Right cardiac atrium (tissue), 5 donors: Measurements from ENCODE around the gene ZNF862. TPM values are rescaled to one million over a fixed set of nuclear protein-coding genes. Genes with fewer than 3 reads are reported as not detected.

Source experiments
- ATAC-seq, 2 donors: fragments of 200-7000 bp; cut with Tn5 transposase; one replicate each; pipeline versions ENCODE4 v1.8.0 to v1.9.1; 2020; ENCODE audit warnings: moderate library complexity in 2 of 2, mild to moderate bottlenecking in 1 of 2
- DNase-seq, 3 donors: peaks; one replicate each; pipeline ENCODE4 v3.0.0-alpha.2; 2020
- H3K27ac ChIP-seq: one replicate; pipeline ENCODE4 v1.5.1; 2013; ENCODE audit warnings: mild to moderate bottlenecking, low read length, control low read depth, moderate library complexity
- H3K27me3 ChIP-seq: one replicate; pipeline ENCODE4 v1.6.1; 2013; ENCODE audit not compliant: control insufficient read depth, insufficient read depth
- H3K4me1 ChIP-seq: one replicate; pipeline ENCODE4 v1.6.1; 2013; ENCODE audit warnings: low read length; ENCODE audit not compliant: control insufficient read depth, insufficient read depth
- H3K4me3 ChIP-seq: one replicate; pipeline ENCODE4 v1.5.1; 2013; ENCODE audit warnings: low read length, control low read depth
- H3K9me3 ChIP-seq: one replicate; pipeline ENCODE4 v1.6.1; 2013; ENCODE audit warnings: low read length; ENCODE audit not compliant: control insufficient read depth
- WGBS: extraction: QIAGEN DNeasy Blood & Tissue Kit; methylation state at CpG from one replicate; pipeline ENCODE4 v1.1.7; 2013; 5-methylcytosine and 5-hydroxymethylcytosine counted together
- intact Hi-C, 4 donors: fragments of 100-400 bp; cut with DNase I; formaldehyde crosslinking; loops; one replicate each; pipeline versions ENCODE4 v1.11.0 to v1.14.0; 2022 to 2023
- polyA plus RNA-seq: library from polyadenylated mRNA; stranded (reverse); fragments of 200-250 nt; gene quantifications from one replicate; pipeline ENCODE4 v1.2.3, GENCODE V29; 2013
- total RNA-seq, 4 donors: library from RNA; stranded (reverse); fragmentation: NEBNext Ultra II Directional; extraction: Animal tissue kit (Norgen Biotek cat#: 25700); gene quantifications; one replicate each; pipeline ENCODE4 v1.2.1, GENCODE V29; 2021
- donor health status: healthy with polysubstance abuse.
- donor health status: DM: no; HTN: yes; CAD: no.
- donor health status: DM: no; HTN: no; CAD: no.
- donor health status: DM: no; HTN: yes; CAD: no; lungs with severe emphysema.
- donor health status: DM: yes; HTN: yes; CAD: no.

ZNF862 gene
- total and polyA plus RNA-seq, 5 donors = 7.8 to 15.9 (median 13.5) TPM

GRCh38 chr7:149850007-149850594 lies 11.9 kb downstream of the ZNF862 start:
- peak in 1 of 3 donors; percentile 31 for DNase-seq
- peaks cover 5% of the 10 kb centered on the region for H3K4me1 ChIP-seq
- intact Hi-C loops = no loop called here
- no peaks in the 10 kb centered on the region for H3K9me3 ChIP-seq
- H3K27ac ChIP-seq = no peak overlapping the region
- WGBS = 81% methylated on average over 16 of the region's 16 CpGs
- no peak for ATAC-seq
- H3K27me3 ChIP-seq = no peaks in the 10 kb centered on the region
- no peak overlapping the region for H3K4me3 ChIP-seq

- no peaks in the 10 kb centered on the region for H3K9me3 ChIP-seq
- 85% methylated on average over 4 of the region's 4 CpGs for WGBS
- H3K4me3 ChIP-seq = no peak overlapping the region
- DNase-seq (peak in 1 of 3 donors; percentile 12), ATAC-seq (no peak)
- no peak overlapping the region for H3K27ac ChIP-seq
- intact Hi-C loops = no loop called here
- no peaks in the 10 kb centered on the region for H3K27me3 ChIP-seq
- peaks cover 7% of the 10 kb centered on the region for H3K4me1 ChIP-seq
Observed at GRCh38 chr7:149850716-149851115, 12.5 kb downstream of the ZNF862 start.

GRCh38 chr7:149851449-149851848 lies 13.3 kb downstream of the ZNF862 start:
- H3K4me3 ChIP-seq = no peak overlapping the region
- ATAC-seq (no peak), DNase-seq (peak in 1 of 3 donors; percentile 7)
- 91% methylated on average over 9 of the region's 9 CpGs for WGBS
- intact Hi-C loops = no loop called here
- no peaks in the 10 kb centered on the region for H3K9me3 ChIP-seq
- no peaks in the 10 kb centered on the region for H3K27me3 ChIP-seq
- H3K27ac ChIP-seq = no peak overlapping the region
- peaks cover 9% of the 10 kb centered on the region for H3K4me1 ChIP-seq

GRCh38 chr7:149853157-149853556 lies 15.0 kb downstream of the ZNF862 start:
- Histone ChIP-seq H3K27me3 (no peaks in the 10 kb centered on the region), H3K9me3 (no peaks in the 10 kb centered on the region), H3K4me1 (peaks cover 9% of the 10 kb centered on the region), H3K27ac (no peak overlapping the region), H3K4me3 (no peak overlapping the region)
- peak in 1 of 3 donors; percentile 10 for DNase-seq
- 94% methylated on average over 9 of the region's 9 CpGs for WGBS
- intact Hi-C loops = no loop called here
- no peak for ATAC-seq

GRCh38 chr7:149854611-149855360 lies 16.6 kb downstream of the ZNF862 start:
- H3K27me3 ChIP-seq = no peaks in the 10 kb centered on the region
- H3K9me3 ChIP-seq = no peaks in the 10 kb centered on the region
- WGBS = 35% methylated on average over 13 of the region's 13 CpGs
- H3K27ac ChIP-seq = no peak overlapping the region
- H3K4me1 ChIP-seq = peaks cover 9% of the 10 kb centered on the region
- ATAC-seq (peak; percentile 69 to 76), DNase-seq (peak; percentile 68 to 88 (median 86))
- intact Hi-C loops = no loop called here
- no peak overlapping the region for H3K4me3 ChIP-seq

- peaks cover 9% of the 10 kb centered on the region for H3K4me1 ChIP-seq
- DNase-seq (peak in 2 of 3 donors; percentile 59 to 69), ATAC-seq (peak; percentile 53 to 62)
- H3K27me3 ChIP-seq = no peaks in the 10 kb centered on the region
- intact Hi-C loops = no loop called here
- H3K27ac ChIP-seq = no peak overlapping the region
- whole genome bisulfite sequencing = 64% methylated on average over 16 of the region's 16 CpGs
- no peak overlapping the region for H3K4me3 ChIP-seq
- H3K9me3 ChIP-seq = no peaks in the 10 kb centered on the region
Observed at GRCh38 chr7:149855361-149856305, 17.5 kb downstream of the ZNF862 start.

- intact Hi-C loops = no loop called here
- WGBS = 78% methylated on average over 8 of the region's 8 CpGs
- Histone ChIP-seq H3K9me3 (no peaks in the 10 kb centered on the region), H3K27me3 (no peaks in the 10 kb centered on the region), H3K4me3 (no peak overlapping the region), H3K4me1 (peaks cover 9% of the 10 kb centered on the region), H3K27ac (no peak overlapping the region)
- DNase-seq = peak in 1 of 3 donors; percentile 12
- no peak for ATAC-seq
Observed at GRCh38 chr7:149856583-149856982, 18.4 kb downstream of the ZNF862 start.

GRCh38 chr7:149859369-149859768 lies 21.2 kb downstream of the ZNF862 start:
- H3K27ac ChIP-seq = no peak overlapping the region
- WGBS = 89% methylated on average over 6 of the region's 6 CpGs
- intact Hi-C loops = no loop called here
- no peaks in the 10 kb centered on the region for H3K27me3 ChIP-seq
- no peaks in the 10 kb centered on the region for H3K9me3 ChIP-seq
- no peak for ATAC-seq
- peak in 1 of 3 donors; percentile 9 for DNase-seq
- H3K4me1 ChIP-seq = peaks cover 9% of the 10 kb centered on the region
- H3K4me3 ChIP-seq = no peak overlapping the region

GRCh38 chr7:149859876-149860275 lies 21.7 kb downstream of the ZNF862 start:
- ATAC-seq = no peak
- intact Hi-C loops = no loop called here

GRCh38 chr7:149860821-149861727 lies 22.9 kb downstream of the ZNF862 start:
- no peak overlapping the region for H3K4me3 ChIP-seq
- H3K27me3 ChIP-seq = no peaks in the 10 kb centered on the region
- intact Hi-C loops = no loop called here
- H3K27ac ChIP-seq = no peak overlapping the region
- DNase-seq (peak in 2 of 3 donors; percentile 63 to 65), ATAC-seq (no peak)
- 78% methylated on average over 45 of the region's 45 CpGs for WGBS
- H3K4me1 ChIP-seq = no peaks in the 10 kb centered on the region
- no peaks in the 10 kb centered on the region for H3K9me3 ChIP-seq

More at GRCh38 chr7:149859876-149860275, 21.7 kb downstream of the ZNF862 start:
- H3K4me3 ChIP-seq = no peak overlapping the region
- DNase-seq = no peak
- 93% methylated on average over 4 of the region's 4 CpGs for WGBS
- H3K27ac ChIP-seq = no peak overlapping the region
- H3K4me1 ChIP-seq = peaks cover 4% of the 10 kb centered on the region
- no peaks in the 10 kb centered on the region for H3K9me3 ChIP-seq
- H3K27me3 ChIP-seq = no peaks in the 10 kb centered on the region
